Measurements from ENCODE around the gene DCTN5.

DCTN5 gene

GRCh38 chr16:23689442-23690187 is 48.3 kb downstream of the DCTN5 start:
- H3K36me3 ChIP-seq (ENCODE audit: insufficient read depth): peaks cover 28% of the 10 kb centered on the region; the same call in 1 of the 2 replicates
- no peaks in the 10 kb centered on the region for H3K27me3 ChIP-seq (ENCODE audit: insufficient read depth, low read depth)
- H3K9ac ChIP-seq: no peak overlapping the region
- no peak overlapping the region for H3K4me2 ChIP-seq
- H4K20me1 ChIP-seq (ENCODE audit: insufficient read depth): no peaks in the 10 kb centered on the region
- H3K4me1 ChIP-seq (ENCODE audit: low read depth, poor library complexity, severe bottlenecking): no peaks in the 10 kb centered on the region
- TF ChIP-seq, protein P1, sequence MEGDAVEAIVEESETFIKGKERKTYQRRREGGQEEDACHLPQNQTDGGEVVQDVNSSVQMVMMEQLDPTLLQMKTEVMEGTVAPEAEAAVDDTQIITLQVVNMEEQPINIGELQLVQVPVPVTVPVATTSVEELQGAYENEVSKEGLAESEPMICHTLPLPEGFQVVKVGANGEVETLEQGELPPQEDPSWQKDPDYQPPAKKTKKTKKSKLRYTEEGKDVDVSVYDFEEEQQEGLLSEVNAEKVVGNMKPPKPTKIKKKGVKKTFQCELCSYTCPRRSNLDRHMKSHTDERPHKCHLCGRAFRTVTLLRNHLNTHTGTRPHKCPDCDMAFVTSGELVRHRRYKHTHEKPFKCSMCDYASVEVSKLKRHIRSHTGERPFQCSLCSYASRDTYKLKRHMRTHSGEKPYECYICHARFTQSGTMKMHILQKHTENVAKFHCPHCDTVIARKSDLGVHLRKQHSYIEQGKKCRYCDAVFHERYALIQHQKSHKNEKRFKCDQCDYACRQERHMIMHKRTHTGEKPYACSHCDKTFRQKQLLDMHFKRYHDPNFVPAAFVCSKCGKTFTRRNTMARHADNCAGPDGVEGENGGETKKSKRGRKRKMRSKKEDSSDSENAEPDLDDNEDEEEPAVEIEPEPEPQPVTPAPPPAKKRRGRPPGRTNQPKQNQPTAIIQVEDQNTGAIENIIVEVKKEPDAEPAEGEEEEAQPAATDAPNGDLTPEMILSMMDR (conservative IDR thresholded peaks at IDR 0.05; ENCODE audit: low read depth, low read length): no peak
- no peak overlapping the region for H3K27ac ChIP-seq
- no peaks in the 10 kb centered on the region; the same call in 1 of the 2 replicates for H3K79me2 ChIP-seq (ENCODE audit: insufficient read depth, low read depth)
- no peak overlapping the region for H3K4me3 ChIP-seq (IDR thresholded peaks at IDR 0.05; ENCODE audit: insufficient read depth, low read depth, low read length)
- no peak overlapping the region for H2AFZ ChIP-seq (ENCODE audit: low read depth)

DNA sequence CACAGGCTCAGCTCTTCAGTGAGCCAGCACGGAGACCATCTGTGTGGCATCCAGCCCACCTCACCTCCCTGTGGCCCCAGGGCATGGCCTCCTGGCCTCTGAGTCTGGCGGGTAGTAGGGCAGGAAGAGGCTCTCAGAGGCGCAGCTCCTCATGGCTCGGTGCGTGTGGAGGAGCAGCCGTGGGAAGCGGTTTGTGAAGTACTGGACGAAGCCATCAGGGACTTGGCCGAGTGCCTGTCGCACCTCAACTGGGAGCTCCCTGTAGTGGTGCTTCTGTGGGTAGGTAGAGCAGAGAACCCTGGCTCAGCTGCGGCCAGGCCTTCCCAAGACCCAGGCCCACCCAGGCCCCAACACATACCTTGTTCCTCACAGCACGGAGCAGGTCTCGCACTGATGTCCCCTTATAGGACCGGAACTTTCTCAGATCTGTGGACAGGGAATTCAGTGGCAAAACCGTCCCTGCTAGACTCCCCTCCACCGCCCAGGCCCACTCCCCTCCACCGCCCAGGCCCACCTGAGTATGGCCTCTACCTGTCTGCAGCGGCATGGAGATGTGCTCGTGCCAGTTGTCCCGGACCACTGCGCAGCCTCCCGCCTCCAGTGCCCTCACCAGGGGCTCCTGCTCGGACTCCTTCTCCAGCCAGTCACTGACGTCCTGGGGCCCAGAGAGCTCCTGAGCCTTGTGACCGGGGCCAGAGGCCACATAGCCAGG is 49.7 kb downstream of the DCTN5 start:
- Histone ChIP-seq H3K27me3 (ENCODE audit: insufficient read depth, low read depth) (no peaks in the 10 kb centered on the region), H3K9ac (no peak overlapping the region), H3K36me3 (ENCODE audit: insufficient read depth) (peaks cover 28% of the 10 kb centered on the region; the same call in 1 of the 2 replicates), H3K4me3 (IDR thresholded peaks at IDR 0.05; ENCODE audit: insufficient read depth, low read depth, low read length) (no peak overlapping the region), H3K4me2 (no peak overlapping the region), H3K27ac (no peak overlapping the region), H3K4me1 (ENCODE audit: low read depth, poor library complexity, severe bottlenecking) (no peaks in the 10 kb centered on the region), H3K79me2 (ENCODE audit: insufficient read depth, low read depth) (no peaks in the 10 kb centered on the region), H2AFZ (ENCODE audit: low read depth) (no peak overlapping the region), H4K20me1 (ENCODE audit: insufficient read depth) (no peaks in the 10 kb centered on the region)
- TF ChIP-seq, protein P1 (conservative IDR thresholded peaks at IDR 0.05; ENCODE audit: low read depth, low read length): no peak

GRCh38 chr16:23691483-23692189 is 50.4 kb downstream of the DCTN5 start:
- no peak overlapping the region for H3K27ac ChIP-seq
- TF ChIP-seq, protein P1 (conservative IDR thresholded peaks at IDR 0.05; ENCODE audit: low read depth, low read length): no peak
- H3K4me2 ChIP-seq: no peak overlapping the region
- H3K79me2 ChIP-seq (ENCODE audit: insufficient read depth, low read depth): no peaks in the 10 kb centered on the region
- H3K4me1 ChIP-seq (ENCODE audit: low read depth, poor library complexity, severe bottlenecking): no peaks in the 10 kb centered on the region
- H3K4me3 ChIP-seq (IDR thresholded peaks at IDR 0.05; ENCODE audit: insufficient read depth, low read depth, low read length): no peak overlapping the region
- H3K9ac ChIP-seq: no peak overlapping the region
- no peaks in the 10 kb centered on the region for H3K27me3 ChIP-seq (ENCODE audit: insufficient read depth, low read depth)
- peaks cover 28% of the 10 kb centered on the region; the same call in 1 of the 2 replicates for H3K36me3 ChIP-seq (ENCODE audit: insufficient read depth)
- no peak overlapping the region for H2AFZ ChIP-seq (ENCODE audit: low read depth)
- H4K20me1 ChIP-seq (ENCODE audit: insufficient read depth): no peaks in the 10 kb centered on the region

DNA sequence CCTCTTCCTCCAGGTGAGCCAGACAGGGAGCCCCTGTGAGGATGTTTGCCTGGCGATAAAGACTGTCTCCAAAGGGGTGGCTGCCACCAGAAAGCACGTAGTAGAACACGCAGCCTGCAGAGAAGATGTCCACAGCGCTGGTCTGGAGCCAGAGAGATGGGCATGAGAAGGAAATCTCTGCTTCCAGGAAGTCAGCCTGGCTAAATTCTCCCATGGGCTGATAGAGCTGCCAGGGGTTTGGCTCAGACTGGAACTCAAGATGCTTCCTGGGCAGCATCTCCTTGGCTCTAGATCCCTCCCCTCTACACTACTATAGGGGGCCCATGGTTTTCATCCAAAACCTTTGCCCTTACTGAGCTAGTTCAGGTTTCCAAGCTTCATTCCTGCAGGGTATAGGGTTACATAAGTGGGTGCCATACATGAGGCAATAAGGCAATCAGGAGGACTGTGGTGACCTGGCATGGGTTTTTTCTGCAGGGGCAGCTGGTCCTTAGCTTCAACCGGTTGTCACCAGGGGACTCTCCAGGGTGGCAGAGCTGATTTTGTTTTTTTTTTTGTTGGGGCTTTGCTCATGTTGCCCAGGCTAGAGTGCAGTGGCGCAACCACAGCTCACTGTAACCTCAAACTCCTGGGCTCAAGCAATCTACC is 51.0 kb downstream of the DCTN5 start:
- H3K79me2 ChIP-seq (ENCODE audit: insufficient read depth, low read depth): no peaks in the 10 kb centered on the region
- no peaks in the 10 kb centered on the region for H3K4me1 ChIP-seq (ENCODE audit: low read depth, poor library complexity, severe bottlenecking)
- H3K27me3 ChIP-seq (ENCODE audit: insufficient read depth, low read depth): no peaks in the 10 kb centered on the region
- TF ChIP-seq, protein P1 (conservative IDR thresholded peaks at IDR 0.05; ENCODE audit: low read depth, low read length): no peak
- H2AFZ ChIP-seq (ENCODE audit: low read depth): no peak overlapping the region
- H3K9ac ChIP-seq: no peak overlapping the region
- peaks cover 23% of the 10 kb centered on the region; the same call in 1 of the 2 replicates for H3K36me3 ChIP-seq (ENCODE audit: insufficient read depth)
- no peak overlapping the region for H3K27ac ChIP-seq
- no peak overlapping the region for H3K4me2 ChIP-seq
- H4K20me1 ChIP-seq (ENCODE audit: insufficient read depth): no peaks in the 10 kb centered on the region
- no peak overlapping the region for H3K4me3 ChIP-seq (IDR thresholded peaks at IDR 0.05; ENCODE audit: insufficient read depth, low read depth, low read length)

All from KMS-11 (cell line).